ENCODE data around the gene FNIP2. TPM values are rescaled to one million over a fixed set of nuclear protein-coding genes. Genes with fewer than 3 reads are reported as not detected.
"Not testable (repeated sequence)": the region's sequence is repeated elsewhere in the genome, so short reads cannot be mapped to it uniquely, and the experiment has no call there.

The FNIP2 gene
- total and polyA plus RNA-seq, 2 donors (not counting 1 experiment from before 2014, with no cell fraction given): 16.9 to 36.8 TPM

DNA sequence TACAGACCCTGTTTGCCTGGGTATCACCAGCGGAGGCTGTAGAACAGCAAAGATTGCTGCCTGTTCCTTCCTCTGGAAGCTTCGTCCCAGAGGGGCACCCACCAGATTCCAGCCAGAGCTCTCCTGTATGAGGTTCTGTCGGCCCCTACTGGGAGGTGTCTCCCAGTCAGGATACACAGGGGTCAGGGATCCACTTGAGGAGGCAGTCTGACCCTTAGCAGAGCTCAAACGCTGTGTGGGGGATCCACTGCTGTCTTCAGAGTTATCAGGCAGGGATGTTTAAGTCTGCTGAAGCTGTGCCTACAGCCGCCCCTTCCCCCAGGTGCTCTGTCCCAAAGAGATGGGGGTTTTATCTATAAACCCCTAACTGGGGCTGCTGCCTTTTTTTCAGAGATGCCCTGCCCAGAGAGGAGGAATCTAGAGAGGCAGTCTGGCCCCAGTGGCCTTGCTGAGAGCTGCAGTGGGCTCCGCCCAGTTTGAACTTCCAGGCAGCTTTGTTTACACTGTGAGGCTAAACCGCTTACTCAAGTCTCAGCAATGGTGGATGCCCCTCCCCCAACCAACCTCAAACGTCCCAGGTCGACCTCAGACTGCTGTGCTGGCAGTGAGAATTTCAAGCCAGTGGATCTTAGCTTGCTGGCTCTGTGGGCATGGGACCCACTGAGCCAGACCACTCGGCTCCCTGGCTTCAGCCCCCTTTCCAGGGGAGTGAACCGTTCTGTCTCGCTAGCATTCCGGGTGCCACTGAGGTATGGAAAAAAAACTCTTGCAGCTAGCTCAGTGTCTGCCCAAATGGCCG, 133.7 kb downstream of the FNIP2 start:
- not testable (repeated sequence) for H3K36me3 ChIP-seq (ENCODE audit: control insufficient read depth, insufficient read depth, low read length); H3K4me1 ChIP-seq (ENCODE audit: control insufficient read depth, extremely low read depth, insufficient read depth, low read length); H2AFZ ChIP-seq (ENCODE audit: low read length); H3K9me3 ChIP-seq (ENCODE audit: control insufficient read depth, insufficient read depth, low read depth, low read length); H4K20me1 ChIP-seq (ENCODE audit: control insufficient read depth, extremely low read depth, insufficient read depth, low read length); H3K9ac ChIP-seq (ENCODE audit: insufficient read depth, low read length); H3K79me2 ChIP-seq (ENCODE audit: control insufficient read depth, insufficient read depth, low read length); H3K27me3 ChIP-seq (ENCODE audit: control insufficient read depth, insufficient read depth, low read length); H3K4me3 ChIP-seq (replicated peaks in 1 of 4; ENCODE audit: control extremely low read depth in 1 of 4, insufficient read depth in 1 of 4, low read depth in 3 of 4, low read length in 4 of 4)
- Histone ChIP-seq H3K4me2 (ENCODE audit: extremely low read depth, insufficient read depth, low read length) (peak overlapping the region; percentile 38), H3K27ac (ENCODE audit: insufficient read depth, low read length) (peak overlapping the region; percentile 1)
- TF ChIP-seq, protein P1, sequence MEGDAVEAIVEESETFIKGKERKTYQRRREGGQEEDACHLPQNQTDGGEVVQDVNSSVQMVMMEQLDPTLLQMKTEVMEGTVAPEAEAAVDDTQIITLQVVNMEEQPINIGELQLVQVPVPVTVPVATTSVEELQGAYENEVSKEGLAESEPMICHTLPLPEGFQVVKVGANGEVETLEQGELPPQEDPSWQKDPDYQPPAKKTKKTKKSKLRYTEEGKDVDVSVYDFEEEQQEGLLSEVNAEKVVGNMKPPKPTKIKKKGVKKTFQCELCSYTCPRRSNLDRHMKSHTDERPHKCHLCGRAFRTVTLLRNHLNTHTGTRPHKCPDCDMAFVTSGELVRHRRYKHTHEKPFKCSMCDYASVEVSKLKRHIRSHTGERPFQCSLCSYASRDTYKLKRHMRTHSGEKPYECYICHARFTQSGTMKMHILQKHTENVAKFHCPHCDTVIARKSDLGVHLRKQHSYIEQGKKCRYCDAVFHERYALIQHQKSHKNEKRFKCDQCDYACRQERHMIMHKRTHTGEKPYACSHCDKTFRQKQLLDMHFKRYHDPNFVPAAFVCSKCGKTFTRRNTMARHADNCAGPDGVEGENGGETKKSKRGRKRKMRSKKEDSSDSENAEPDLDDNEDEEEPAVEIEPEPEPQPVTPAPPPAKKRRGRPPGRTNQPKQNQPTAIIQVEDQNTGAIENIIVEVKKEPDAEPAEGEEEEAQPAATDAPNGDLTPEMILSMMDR (conservative IDR thresholded peaks at IDR 0.05 in 1 of 2, IDR thresholded peaks at IDR 0.05 in 1 of 2; ENCODE audit: low read depth in 1 of 2, low read length in 2 of 2): peak in 1 of 2 donors; percentile 20
- peak; percentile 79 to 91 for DNase-seq (ENCODE audit: low read depth in 2 of 2)

DNA sequence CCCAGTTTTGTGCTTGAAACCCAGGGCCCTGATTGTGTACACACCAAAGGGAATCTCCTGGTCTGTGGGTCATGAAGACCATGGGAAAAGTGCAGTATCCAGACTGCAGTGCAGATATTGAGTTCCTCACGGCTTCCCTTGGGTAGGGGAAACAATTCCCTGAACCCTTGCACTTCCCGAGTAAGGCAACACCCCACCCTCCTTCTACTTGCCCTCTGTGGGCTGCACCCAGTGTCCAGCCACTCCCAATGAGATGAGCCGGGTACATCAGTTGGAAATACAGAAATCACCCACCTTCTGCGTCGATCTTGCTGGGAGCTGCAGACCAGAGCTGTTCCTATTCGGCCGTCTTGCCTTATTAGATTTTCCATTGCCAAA, 134.2 kb downstream of the FNIP2 start:
- no peak for DNase-seq (ENCODE audit: low read depth in 2 of 2)
- H3K79me2 ChIP-seq (ENCODE audit: control insufficient read depth, insufficient read depth, low read length): no peaks in the 10 kb centered on the region
- H3K4me3 ChIP-seq (replicated peaks in 1 of 4; ENCODE audit: control extremely low read depth in 1 of 4, insufficient read depth in 1 of 4, low read depth in 3 of 4, low read length in 4 of 4): no peak overlapping the region
- H3K27ac ChIP-seq (ENCODE audit: insufficient read depth, low read length): no peak overlapping the region
- H3K4me2 ChIP-seq (ENCODE audit: extremely low read depth, insufficient read depth, low read length): no peak overlapping the region
- no peaks in the 10 kb centered on the region for H3K36me3 ChIP-seq (ENCODE audit: control insufficient read depth, insufficient read depth, low read length)
- H3K9me3 ChIP-seq (ENCODE audit: control insufficient read depth, insufficient read depth, low read depth, low read length): no peaks in the 10 kb centered on the region
- H3K9ac ChIP-seq (ENCODE audit: insufficient read depth, low read length): no peak overlapping the region
- TF ChIP-seq, protein P1 (conservative IDR thresholded peaks at IDR 0.05 in 1 of 2, IDR thresholded peaks at IDR 0.05 in 1 of 2; ENCODE audit: low read depth in 1 of 2, low read length in 2 of 2): no peak
- TF ChIP-seq EZH2 (IDR thresholded peaks at IDR 0.05; ENCODE audit: low read length, missing control alignments): no peak
- H2AFZ ChIP-seq (ENCODE audit: low read length): no peak overlapping the region
- H4K20me1 ChIP-seq (ENCODE audit: control insufficient read depth, extremely low read depth, insufficient read depth, low read length): no peaks in the 10 kb centered on the region
- peaks cover 7% of the 10 kb centered on the region for H3K4me1 ChIP-seq (ENCODE audit: control insufficient read depth, extremely low read depth, insufficient read depth, low read length)
- no peaks in the 10 kb centered on the region for H3K27me3 ChIP-seq (ENCODE audit: control insufficient read depth, insufficient read depth, low read length)

GRCh38 chr4:158903472-158904043, 134.7 kb downstream of the FNIP2 start:
- Histone ChIP-seq H3K9ac (ENCODE audit: insufficient read depth, low read length) (no peak overlapping the region), H3K27me3 (ENCODE audit: control insufficient read depth, insufficient read depth, low read length) (no peaks in the 10 kb centered on the region), H3K36me3 (ENCODE audit: control insufficient read depth, insufficient read depth, low read length) (no peaks in the 10 kb centered on the region), H3K4me3 (replicated peaks in 1 of 4; ENCODE audit: control extremely low read depth in 1 of 4, insufficient read depth in 1 of 4, low read depth in 3 of 4, low read length in 4 of 4) (no peak overlapping the region), H4K20me1 (ENCODE audit: control insufficient read depth, extremely low read depth, insufficient read depth, low read length) (no peaks in the 10 kb centered on the region), H2AFZ (ENCODE audit: low read length) (no peak overlapping the region), H3K9me3 (ENCODE audit: control insufficient read depth, insufficient read depth, low read depth, low read length) (no peaks in the 10 kb centered on the region), H3K79me2 (ENCODE audit: control insufficient read depth, insufficient read depth, low read length) (no peaks in the 10 kb centered on the region), H3K4me1 (ENCODE audit: control insufficient read depth, extremely low read depth, insufficient read depth, low read length) (peaks cover 7% of the 10 kb centered on the region), H3K27ac (ENCODE audit: insufficient read depth, low read length) (no peak overlapping the region), H3K4me2 (ENCODE audit: extremely low read depth, insufficient read depth, low read length) (no peak overlapping the region)
- TF ChIP-seq, protein P1 (conservative IDR thresholded peaks at IDR 0.05 in 1 of 2, IDR thresholded peaks at IDR 0.05 in 1 of 2; ENCODE audit: low read depth in 1 of 2, low read length in 2 of 2): no peak
- no peak for DNase-seq (ENCODE audit: low read depth in 2 of 2)
